H9 (cell line): Measurements from ENCODE around the gene CHI3L2. TPM values are rescaled to one million over a fixed set of nuclear protein-coding genes. Genes with fewer than 3 reads are reported as not detected.

ENCODE experiments used
- DNase-seq: peaks from one replicate; pipeline ENCODE4 v3.0.0-alpha.2; 2017
- H2AFZ ChIP-seq: one replicate; pipeline ENCODE4 v1.6.1; 2013; ENCODE audit warnings: mild to moderate bottlenecking, low read length, control low read depth, moderate library complexity
- H2AK5ac ChIP-seq: 2 replicates; pipeline ENCODE4 v1.6.1; 2013; ENCODE audit warnings: low read length, control low read depth, mixed read lengths; ENCODE audit not compliant: insufficient read length
- H2BK120ac ChIP-seq: one replicate; pipeline ENCODE4 v1.6.1; 2013; ENCODE audit warnings: low read depth, mild to moderate bottlenecking, low read length, control low read depth, inconsistent platforms; ENCODE audit not compliant: poor library complexity, severe bottlenecking
- H2BK12ac ChIP-seq: 2 replicates; pipeline ENCODE4 v1.6.1; 2013; ENCODE audit warnings: low read length, control low read depth, mixed read lengths, low read depth; ENCODE audit not compliant: insufficient read length
- H2BK15ac ChIP-seq: 2 replicates; pipeline ENCODE4 v1.6.1; 2013; ENCODE audit warnings: low read depth, low read length, control low read depth
- H2BK20ac ChIP-seq: one replicate; pipeline ENCODE4 v1.6.1; 2013; ENCODE audit warnings: low read depth, mild to moderate bottlenecking, low read length, control low read depth, inconsistent platforms; ENCODE audit not compliant: poor library complexity, severe bottlenecking
- H2BK5ac ChIP-seq: 2 replicates; pipeline ENCODE4 v1.6.1; 2013; ENCODE audit warnings: low read length, control low read depth, mixed read lengths; ENCODE audit not compliant: insufficient read length
- H3K14ac ChIP-seq: 2 replicates; pipeline ENCODE4 v1.6.1; 2013; ENCODE audit warnings: low read length, control low read depth; ENCODE audit not compliant: insufficient read depth
- H3K18ac ChIP-seq: 2 replicates; pipeline ENCODE4 v1.6.1; 2013; ENCODE audit warnings: low read depth, mild to moderate bottlenecking, mixed read lengths, low read length, control low read depth; ENCODE audit not compliant: insufficient read length
- H3K23ac ChIP-seq: 2 replicates; pipeline ENCODE4 v1.6.1; 2013; ENCODE audit warnings: low read length, control low read depth, mixed read lengths, low read depth; ENCODE audit not compliant: insufficient read length
- H3K23me2 ChIP-seq: 2 replicates; pipeline ENCODE4 v1.6.1; 2013; ENCODE audit warnings: low read depth, mild to moderate bottlenecking, mixed read lengths, low read length, control low read depth; ENCODE audit not compliant: insufficient read length, poor library complexity, severe bottlenecking
- H3K27ac ChIP-seq: 2 replicates; pipeline ENCODE4 v1.5.1; 2013; ENCODE audit warnings: low read length, control low read depth, mixed read lengths, low read depth; ENCODE audit not compliant: insufficient read length
- H3K27me3 ChIP-seq: 2 replicates; pipeline ENCODE4 v1.6.1; 2013; ENCODE audit warnings: low read length, control low read depth, inconsistent platforms; ENCODE audit not compliant: insufficient read depth
- H3K4ac ChIP-seq: 2 replicates; pipeline ENCODE4 v1.6.1; 2013; ENCODE audit warnings: low read depth, mild to moderate bottlenecking, control low read depth, inconsistent platforms, low read length, moderate library complexity
- H3K4me1 ChIP-seq: 2 replicates; pipeline ENCODE4 v1.6.1; 2013; ENCODE audit warnings: low read length, control low read depth, inconsistent platforms; ENCODE audit not compliant: insufficient read depth
- H3K4me2 ChIP-seq: 2 replicates; pipeline ENCODE4 v1.6.1; 2013; ENCODE audit warnings: low read length, control low read depth, mixed read lengths; ENCODE audit not compliant: insufficient read length, insufficient read depth
- H3K56ac ChIP-seq: 2 replicates; pipeline ENCODE4 v1.6.1; 2013; ENCODE audit warnings: low read depth, mild to moderate bottlenecking, mixed read lengths, low read length, control low read depth; ENCODE audit not compliant: insufficient read length
- H3K79me1 ChIP-seq: 2 replicates; pipeline ENCODE4 v1.6.1; 2013; ENCODE audit warnings: low read depth, mild to moderate bottlenecking, moderate library complexity, low read length, control low read depth, inconsistent platforms; ENCODE audit not compliant: insufficient read depth, poor library complexity, severe bottlenecking
- H3K79me2 ChIP-seq: 2 replicates; pipeline ENCODE4 v1.6.1; 2013; ENCODE audit warnings: low read length, control low read depth, inconsistent platforms; ENCODE audit not compliant: insufficient read depth
- H3K9ac ChIP-seq: 2 replicates; pipeline ENCODE4 v1.6.1; 2013; ENCODE audit warnings: low read length, control low read depth, mixed read lengths; ENCODE audit not compliant: insufficient read length; ENCODE audit errors: extremely low read depth
- H3K9me3 ChIP-seq: one replicate; pipeline ENCODE4 v1.6.1; 2013; ENCODE audit warnings: low read depth, low read length, inconsistent platforms; ENCODE audit not compliant: control insufficient read depth
- H3T11ph ChIP-seq: one replicate; pipeline ENCODE4 v1.6.1; 2013; ENCODE audit warnings: mild to moderate bottlenecking, low read length, control low read depth, inconsistent platforms
- H4K20me1 ChIP-seq: one replicate; pipeline ENCODE4 v1.6.1; 2013; ENCODE audit not compliant: control insufficient read depth, insufficient read length, insufficient read depth
- H4K5ac ChIP-seq: 2 replicates; pipeline ENCODE4 v1.6.1; 2013; ENCODE audit warnings: low read depth, mild to moderate bottlenecking, mixed read lengths, low read length, control low read depth; ENCODE audit not compliant: insufficient read length
- H4K8ac ChIP-seq: replicated peaks from 2 replicates; pipeline ENCODE4 v1.6.1; 2013; ENCODE audit warnings: low read length, control low read depth, mixed read lengths, low read depth; ENCODE audit not compliant: insufficient read length
- H4K91ac ChIP-seq: 2 replicates; pipeline ENCODE4 v1.6.1; 2013; ENCODE audit warnings: low read depth, mild to moderate bottlenecking, moderate library complexity, mixed read lengths, low read length, control low read depth; ENCODE audit not compliant: insufficient read length
- H3K27ac Mint-ChIP-seq, 3 experiments: 2 replicates in 2 of 3; 3 replicates in 1 of 3; pipeline ENCODE4 v1.8.0; 2020 to 2021; ENCODE audit warnings: mixed read lengths in 3 of 3, mild to moderate bottlenecking in 1 of 3, moderate library complexity in 1 of 3
- H3K27me3 Mint-ChIP-seq: 2 replicates; pipeline ENCODE4 v1.8.0; 2021; ENCODE audit warnings: low read depth, mild to moderate bottlenecking, moderate library complexity, mixed read lengths
- H3K36me3 Mint-ChIP-seq, 3 experiments: 2 replicates in 2 of 3; 3 replicates in 1 of 3; pipeline ENCODE4 v1.8.0; 2020 to 2021; ENCODE audit warnings: low read depth in 3 of 3, mixed read lengths in 3 of 3; ENCODE audit not compliant: insufficient read depth in 1 of 3
- H3K4me1 Mint-ChIP-seq, 2 experiments: 2 replicates each; pipeline ENCODE4 v1.8.0; 2020; ENCODE audit warnings: mixed read lengths in 2 of 2
- H3K4me3 Mint-ChIP-seq, 2 experiments: 2 replicates in 1 of 2; 3 replicates in 1 of 2; pipeline ENCODE4 v1.8.0; 2020 to 2021; ENCODE audit warnings: mild to moderate bottlenecking in 2 of 2, mixed read lengths in 2 of 2, moderate library complexity in 1 of 2
- H3K9me3 Mint-ChIP-seq, 2 experiments: 2 replicates in 1 of 2; 3 replicates in 1 of 2; pipeline ENCODE4 v1.8.0; 2020; ENCODE audit warnings: mild to moderate bottlenecking in 2 of 2, mixed read lengths in 2 of 2, moderate library complexity in 1 of 2
- CTCF ChIP-seq: fragments of 200-600 bp; sonication (generic); conservative IDR thresholded peaks from 3 replicates; pipeline ENCODE4 v1.8.0; 2021; ENCODE audit warnings: antibody characterized with exemption, mild to moderate bottlenecking
- WGBS: extraction: QIAGEN DNeasy Blood & Tissue Kit; methylation state at CpG from one replicate; pipeline ENCODE4 v1.1.7; 2013; ENCODE audit warnings: missing lambda C conversion rate, low lambda C conversion rate, mixed read lengths; ENCODE audit not compliant: insufficient read length; ENCODE audit errors: extremely low coverage; 5-methylcytosine and 5-hydroxymethylcytosine counted together
- total RNA-seq: library from RNA; stranded (reverse); gene quantifications from 2 replicates; pipeline ENCODE4 v1.2.1, GENCODE V29; 2021

CHI3L2 gene
- total RNA-seq, 1 experiment from 2014 or later: not detected

- Histone ChIP-seq H4K5ac (no peak overlapping the region), H3K27ac (no peak overlapping the region), H3K23ac (no peak overlapping the region), H3T11ph (no peak overlapping the region), H3K9ac (no peak overlapping the region), H3K27me3 (no peaks in the 10 kb centered on the region; the same call in 1 of the 2 replicates), H4K20me1 (no peaks in the 10 kb centered on the region), H3K4me2 (no peak overlapping the region), H3K79me1 (no peaks in the 10 kb centered on the region), H3K23me2 (no peaks in the 10 kb centered on the region), H2AK5ac (no peak overlapping the region), H3K14ac (no peak overlapping the region), H2BK15ac (no peak overlapping the region), H3K79me2 (no peaks in the 10 kb centered on the region), H2BK5ac (no peak overlapping the region), H3K4me1 (peaks cover 4% of the 10 kb centered on the region; the same call in 1 of the 2 replicates), H2BK120ac (no peak overlapping the region), H2BK12ac (no peak overlapping the region), H3K56ac (no peak overlapping the region), H2AFZ (no peak overlapping the region), H3K9me3 (no peaks in the 10 kb centered on the region), H3K18ac (no peak overlapping the region), H2BK20ac (no peak overlapping the region), H4K8ac (no peak overlapping the region), H4K91ac (no peak overlapping the region), H3K4ac (no peak overlapping the region)
- no peak for DNase-seq
- Mint-ChIP-seq H3K4me3 (no peak overlapping the region), H3K27me3 (no peaks in the 10 kb centered on the region), H3K27ac (no peak overlapping the region), H3K36me3 (peaks cover 0 to 4% (median 0%) of the 10 kb centered on the region in 3 experiments; a peak in 2 of 7 replicates), H3K4me1 (peaks cover 30 to 37% of the 10 kb centered on the region in 2 experiments), H3K9me3 (no peaks in the 10 kb centered on the region; a peak in 1 of 5 replicates)
- WGBS: no CpG with 5 or more reads among the region's 1 CpG
- TF ChIP-seq CTCF: no peak
These were observed 15.6 kb upstream of the CHI3L2 start for GRCh38 chr1:111211921-111212320.
